Measurements from ENCODE around the gene TCP11L2. TPM values are rescaled to one million over a fixed set of nuclear protein-coding genes. Genes with fewer than 3 reads are reported as not detected.

The TCP11L2 gene
- total RNA-seq, 4 donors from 2014 or later = 32.1 to 52.3 (median 39.5) TPM

GRCh38 chr12:106307181-106307580 lies 4.6 kb downstream of the TCP11L2 start:
- Histone ChIP-seq H3K27me3 (no peaks in the 10 kb centered on the region), H3K4me1 (peaks cover 56 to 82% (median 74%) of the 10 kb centered on the region in 4 donors), H3K36me3 (peaks cover 0 to 19% (median 4%) of the 10 kb centered on the region in 4 donors), H3K9me3 (no peaks in the 10 kb centered on the region), H3K27ac (replicated peaks in 1 of 4) (no peak overlapping the region), H3K4me3 (no peak overlapping the region)
- no peak for TF ChIP-seq POLR2AphosphoS5 (IDR thresholded peaks at IDR 0.05)
- TF ChIP-seq CTCF (IDR thresholded peaks at IDR 0.05) = no peak
- no peak for TF ChIP-seq EP300 (IDR thresholded peaks at IDR 0.05)
- TF ChIP-seq POLR2A (IDR thresholded peaks at IDR 0.05; ENCODE audit: low read depth) = no peak
- intact Hi-C loops (cut with DNase I) = loop anchor here (5.0 kb wide), 1 partner anchor 35 kb away; no protein-coding TSS in a partner anchor
- no peak for DNase-seq (ENCODE audit: extremely low spot score)
- WGBS = 63% methylated on average over 1 of the region's 1 CpG

DNA sequence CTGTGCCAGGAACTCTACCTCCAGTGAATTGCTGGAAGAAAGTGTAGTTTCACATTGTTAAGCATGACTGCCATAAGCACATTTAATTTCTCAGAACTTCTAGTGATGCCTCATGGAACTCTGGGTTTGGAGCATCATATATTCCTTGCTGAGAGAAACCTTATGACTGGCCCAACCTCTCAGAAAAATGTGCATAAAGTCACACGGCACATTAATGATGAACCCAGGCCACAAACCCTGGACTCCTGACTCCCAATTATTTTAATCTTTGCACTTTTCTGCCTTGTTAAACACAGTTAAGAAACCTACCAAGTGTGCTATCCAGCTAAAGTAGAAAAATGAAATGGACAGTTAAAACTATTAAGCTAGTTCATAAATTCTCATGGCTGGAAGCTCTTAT lies 5.6 kb downstream of the TCP11L2 start:
- intact Hi-C loops (cut with DNase I) = loop anchor here (5.0 kb wide), 1 partner anchor 34 kb away; no protein-coding TSS in a partner anchor
- DNase-seq (ENCODE audit: extremely low spot score) = no peak
- Histone ChIP-seq H3K4me1 (peaks cover 56 to 82% (median 74%) of the 10 kb centered on the region in 4 donors), H3K27me3 (no peaks in the 10 kb centered on the region), H3K4me3 (no peak overlapping the region), H3K27ac (replicated peaks in 1 of 4) (no peak overlapping the region), H3K36me3 (peaks cover 2 to 24% (median 9%) of the 10 kb centered on the region in 4 donors), H3K9me3 (no peaks in the 10 kb centered on the region)
- TF ChIP-seq CTCF (IDR thresholded peaks at IDR 0.05) (no peak), EP300 (IDR thresholded peaks at IDR 0.05) (no peak), POLR2A (IDR thresholded peaks at IDR 0.05; ENCODE audit: low read depth) (no peak), POLR2AphosphoS5 (IDR thresholded peaks at IDR 0.05) (no peak)
- 73% methylated on average over 1 of the region's 1 CpG for WGBS

DNA sequence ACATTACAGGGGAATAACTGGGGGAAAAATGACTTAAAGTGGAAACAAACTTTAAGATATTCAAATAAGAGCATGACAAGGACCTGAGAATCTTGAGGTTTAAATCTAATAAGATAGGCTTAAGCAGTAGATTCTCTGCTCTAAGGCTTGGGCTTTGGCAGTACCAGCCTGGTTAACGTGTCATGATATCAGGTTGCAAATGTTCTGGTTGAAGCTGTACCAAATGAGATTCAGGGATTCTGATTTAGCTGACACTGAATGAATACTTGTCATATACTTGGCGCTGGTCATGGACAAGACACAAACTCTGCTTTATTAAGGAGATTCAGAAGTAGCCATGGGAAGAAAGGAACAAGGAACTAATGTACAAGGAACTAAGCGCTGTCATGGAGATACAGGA lies 6.1 kb downstream of the TCP11L2 start:
- 96% methylated on average over 3 of the region's 3 CpGs for WGBS
- Histone ChIP-seq H3K9me3 (no peaks in the 10 kb centered on the region), H3K4me1 (peaks cover 56 to 81% (median 72%) of the 10 kb centered on the region in 4 donors), H3K4me3 (no peak overlapping the region), H3K36me3 (peaks cover 5 to 24% (median 11%) of the 10 kb centered on the region in 4 donors), H3K27me3 (no peaks in the 10 kb centered on the region), H3K27ac (replicated peaks in 1 of 4) (no peak overlapping the region)
- DNase-seq (ENCODE audit: extremely low spot score) = no peak
- intact Hi-C loops (cut with DNase I) = loop anchor here (5.0 kb wide), 1 partner anchor 34 kb away; no protein-coding TSS in a partner anchor
- TF ChIP-seq CTCF (IDR thresholded peaks at IDR 0.05) (no peak), EP300 (IDR thresholded peaks at IDR 0.05) (no peak), POLR2AphosphoS5 (IDR thresholded peaks at IDR 0.05) (no peak), POLR2A (IDR thresholded peaks at IDR 0.05; ENCODE audit: low read depth) (no peak)

DNA sequence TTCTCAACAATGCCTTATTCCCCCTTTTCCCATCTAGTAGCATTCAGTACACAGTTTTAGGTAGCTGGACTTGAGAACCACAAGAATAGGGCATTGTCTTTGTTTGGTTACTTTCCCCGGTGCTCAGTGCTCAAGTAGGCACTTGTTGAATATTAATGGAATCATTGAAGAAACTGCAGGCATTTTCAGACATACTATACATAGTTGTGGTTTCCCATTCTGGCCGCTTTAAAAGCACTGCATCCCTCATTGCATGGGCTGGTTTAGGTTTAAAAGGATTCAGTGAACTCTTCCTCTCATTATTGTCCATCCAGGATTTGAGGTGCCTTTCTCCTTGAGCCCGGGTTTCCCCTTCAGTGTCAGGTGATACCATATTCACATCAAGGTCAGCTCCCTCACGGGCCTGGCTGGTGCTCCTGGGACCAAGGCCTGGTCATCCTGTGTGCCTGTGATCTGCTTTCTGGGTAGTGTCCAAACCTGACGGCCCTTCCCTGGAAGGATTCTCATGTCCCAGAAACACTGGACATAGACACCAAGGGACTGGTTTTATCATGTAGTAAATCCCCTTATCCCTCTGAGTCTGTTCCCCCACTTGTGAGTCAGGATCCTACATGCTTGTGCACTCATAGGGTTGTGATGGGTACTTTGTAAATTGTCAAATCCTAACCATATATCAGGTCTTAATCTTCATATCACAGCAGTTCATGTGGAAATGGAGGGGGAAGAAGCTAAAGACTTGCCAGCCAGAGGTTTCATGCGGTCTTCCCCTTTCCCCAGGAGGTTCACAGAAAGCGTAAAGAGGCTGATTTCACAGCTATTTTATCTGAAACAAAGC lies 7.4 kb downstream of the TCP11L2 start:
- Histone ChIP-seq H3K4me3 (no peak overlapping the region), H3K27ac (replicated peaks in 1 of 4) (no peak overlapping the region), H3K27me3 (no peaks in the 10 kb centered on the region), H3K36me3 (peaks cover 8 to 32% (median 22%) of the 10 kb centered on the region in 4 donors), H3K9me3 (no peaks in the 10 kb centered on the region), H3K4me1 (peaks cover 50 to 68% (median 59%) of the 10 kb centered on the region in 4 donors)
- DNase-seq (ENCODE audit: extremely low spot score) = no peak
- 82% methylated on average over 7 of the region's 7 CpGs for WGBS
- TF ChIP-seq EP300 (IDR thresholded peaks at IDR 0.05) (no peak), POLR2AphosphoS5 (IDR thresholded peaks at IDR 0.05) (no peak), POLR2A (IDR thresholded peaks at IDR 0.05; ENCODE audit: low read depth) (no peak)
- intact Hi-C loops (cut with DNase I) = loop anchor here (5.0 kb wide), 1 partner anchor 32 kb away; no protein-coding TSS in a partner anchor

GRCh38 chr12:106310687-106311086 lies 8.2 kb downstream of the TCP11L2 start:
- intact Hi-C loops (cut with DNase I) = no loop called here
- peaks cover 47 to 60% (median 51%) of the 10 kb centered on the region in 4 donors for H3K4me1 ChIP-seq
- no peaks in the 10 kb centered on the region for H3K9me3 ChIP-seq
- no peak overlapping the region for H3K27ac ChIP-seq (replicated peaks in 1 of 4)
- H3K36me3 ChIP-seq = peaks cover 16 to 39% (median 30%) of the 10 kb centered on the region in 4 donors
- H3K27me3 ChIP-seq = no peaks in the 10 kb centered on the region
- no peak overlapping the region for H3K4me3 ChIP-seq
- 86% methylated on average over 5 of the region's 5 CpGs for WGBS
- TF ChIP-seq POLR2A (IDR thresholded peaks at IDR 0.05; ENCODE audit: low read depth) (no peak), EP300 (IDR thresholded peaks at IDR 0.05) (no peak), POLR2AphosphoS5 (IDR thresholded peaks at IDR 0.05) (no peak), CTCF (IDR thresholded peaks at IDR 0.05) (no peak)
- DNase-seq (ENCODE audit: extremely low spot score) = no peak

Data from esophagus muscularis mucosa (tissue), 4 donors.